ENCODE measurements around the gene ADCY3. TPM values are rescaled to one million over a fixed set of nuclear protein-coding genes. Genes with fewer than 3 reads are reported as not detected.

Gene ADCY3
- total RNA-seq, 1 donor: 42.0 TPM

GRCh38 chr2:24889221-24889620, 30.8 kb downstream of the ADCY3 start:
- no peak overlapping the region for H3K4me3 ChIP-seq (ENCODE audit: low read depth, low read length)
- no peak for TF ChIP-seq CTCF (IDR thresholded peaks at IDR 0.05; ENCODE audit: insufficient read depth, low read length)

GRCh38 chr2:24888177-24888576, 31.9 kb downstream of the ADCY3 start:
- no peak overlapping the region for H3K4me3 ChIP-seq (ENCODE audit: low read depth, low read length)
- no peak for DNase-seq (ENCODE audit: low read depth)
- TF ChIP-seq CTCF (IDR thresholded peaks at IDR 0.05; ENCODE audit: insufficient read depth, low read length): no peak

More at GRCh38 chr2:24889221-24889620, 30.8 kb downstream of the ADCY3 start:
- no peak for DNase-seq (ENCODE audit: low read depth)

GRCh38 chr2:24887307-24887874, 32.6 kb downstream of the ADCY3 start:
- no peak for DNase-seq (ENCODE audit: low read depth)
- TF ChIP-seq CTCF (IDR thresholded peaks at IDR 0.05; ENCODE audit: insufficient read depth, low read length): no peak
- no peak overlapping the region for H3K4me3 ChIP-seq (ENCODE audit: low read depth, low read length)

GRCh38 chr2:24886691-24887304, 33.2 kb downstream of the ADCY3 start:
- H3K4me3 ChIP-seq (ENCODE audit: low read depth, low read length): no peak overlapping the region
- no peak for DNase-seq (ENCODE audit: low read depth)
- no peak for TF ChIP-seq CTCF (IDR thresholded peaks at IDR 0.05; ENCODE audit: insufficient read depth, low read length)

GRCh38 chr2:24886126-24886501, 33.9 kb downstream of the ADCY3 start:
- no peak overlapping the region for H3K4me3 ChIP-seq (ENCODE audit: low read depth, low read length)
- no peak for TF ChIP-seq CTCF (IDR thresholded peaks at IDR 0.05; ENCODE audit: insufficient read depth, low read length)
- DNase-seq (ENCODE audit: low read depth): no peak

GRCh38 chr2:24885221-24886125, 34.6 kb downstream of the ADCY3 start:
- H3K4me3 ChIP-seq (ENCODE audit: low read depth, low read length): no peak overlapping the region
- no peak for TF ChIP-seq CTCF (IDR thresholded peaks at IDR 0.05; ENCODE audit: insufficient read depth, low read length)
- DNase-seq (ENCODE audit: low read depth): no peak
